GM10266 (cell line): ENCODE results near the gene PIK3R1.

Experiments
- DNase-seq: peaks from one replicate; pipeline ENCODE4 v3.0.0; 2012; ENCODE audit errors: extremely low spot score
- CTCF ChIP-seq: IDR thresholded peaks from 2 replicates; pipeline ENCODE4 v1.5.1; 2012; ENCODE audit warnings: mild to moderate bottlenecking, low read depth; ENCODE audit not compliant: control insufficient read depth, insufficient read depth; ENCODE audit errors: missing control alignments

PIK3R1 gene

GRCh38 chr5:68266457-68266856 lies 50.9 kb downstream of the PIK3R1 start:
- no peak for DNase-seq
- TF ChIP-seq CTCF, result no peak

- no peak for DNase-seq
- TF ChIP-seq CTCF, result no peak
Observed at GRCh38 chr5:68267066-68267465, 51.5 kb downstream of the PIK3R1 start.

- DNase-seq, result no peak
- no peak for TF ChIP-seq CTCF
Observed at GRCh38 chr5:68268101-68268851, 52.7 kb downstream of the PIK3R1 start.

GRCh38 chr5:68268852-68269130 lies 53.2 kb downstream of the PIK3R1 start:
- no peak for DNase-seq
- TF ChIP-seq CTCF, result no peak

- DNase-seq, result no peak
- TF ChIP-seq CTCF, result no peak
Observed at GRCh38 chr5:68269820-68270219, 54.3 kb downstream of the PIK3R1 start.

GRCh38 chr5:68270399-68270975 lies 54.9 kb downstream of the PIK3R1 start:
- no peak for DNase-seq
- TF ChIP-seq CTCF, result no peak

- no peak for DNase-seq
- TF ChIP-seq CTCF, result no peak
Observed at GRCh38 chr5:68271124-68271523, 55.6 kb downstream of the PIK3R1 start.
